Measurements from ENCODE around the gene B9D1.

Gene B9D1

GRCh38 chr17:19309701-19310100, 52.8 kb downstream of the B9D1 start:
- peaks cover 43% of the 10 kb centered on the region for H3K36me3 ChIP-seq (ENCODE audit: insufficient read depth, low read length)
- no peak overlapping the region for H3K4me3 ChIP-seq (ENCODE audit: low read depth in 1 of 2, low read length in 2 of 2)
- H3K9ac ChIP-seq (ENCODE audit: low read length) = no peak overlapping the region
- peaks cover 10% of the 10 kb centered on the region for H3K4me1 ChIP-seq (ENCODE audit: insufficient read depth, low read length)
- H3K9me3 ChIP-seq (ENCODE audit: low read length) = no peaks in the 10 kb centered on the region
- no peaks in the 10 kb centered on the region for H3K27me3 ChIP-seq (ENCODE audit: control insufficient read depth in 1 of 2, insufficient read depth in 2 of 2, low read length in 2 of 2)
- H3K27ac ChIP-seq (ENCODE audit: low read depth, low read length) = no peak overlapping the region

- H3K9ac ChIP-seq (ENCODE audit: low read length) = no peak overlapping the region
- H3K9me3 ChIP-seq (ENCODE audit: low read length) = no peaks in the 10 kb centered on the region
- peaks cover 32% of the 10 kb centered on the region for H3K36me3 ChIP-seq (ENCODE audit: insufficient read depth, low read length)
- no peak overlapping the region for H3K27ac ChIP-seq (ENCODE audit: low read depth, low read length)
- no peaks in the 10 kb centered on the region for H3K27me3 ChIP-seq (ENCODE audit: control insufficient read depth in 1 of 2, insufficient read depth in 2 of 2, low read length in 2 of 2)
- H3K4me3 ChIP-seq (ENCODE audit: low read depth in 1 of 2, low read length in 2 of 2) = no peak overlapping the region
- peaks cover 17% of the 10 kb centered on the region for H3K4me1 ChIP-seq (ENCODE audit: insufficient read depth, low read length)
These were observed 54.1 kb downstream of the B9D1 start for GRCh38 chr17:19308398-19308797.

- H3K9me3 ChIP-seq (ENCODE audit: low read length) = no peaks in the 10 kb centered on the region
- H3K4me1 ChIP-seq (ENCODE audit: insufficient read depth, low read length) = peaks cover 17% of the 10 kb centered on the region
- no peak overlapping the region for H3K27ac ChIP-seq (ENCODE audit: low read depth, low read length)
These were observed 55.0 kb downstream of the B9D1 start for GRCh38 chr17:19307521-19307920.

GRCh38 chr17:19306160-19307111, 56.1 kb downstream of the B9D1 start:
- H3K27ac ChIP-seq (ENCODE audit: low read depth, low read length) = no peak overlapping the region

More at GRCh38 chr17:19307521-19307920, 55.0 kb downstream of the B9D1 start:
- H3K9ac ChIP-seq (ENCODE audit: low read length) = no peak overlapping the region
- H3K36me3 ChIP-seq (ENCODE audit: insufficient read depth, low read length) = peaks cover 27% of the 10 kb centered on the region
- H3K27me3 ChIP-seq (ENCODE audit: control insufficient read depth in 1 of 2, insufficient read depth in 2 of 2, low read length in 2 of 2) = no peaks in the 10 kb centered on the region
- H3K4me3 ChIP-seq (ENCODE audit: low read depth in 1 of 2, low read length in 2 of 2) = no peak overlapping the region

GRCh38 chr17:19305761-19306159, 56.8 kb downstream of the B9D1 start:
- Histone ChIP-seq H3K36me3 (ENCODE audit: insufficient read depth, low read length) (peaks cover 16% of the 10 kb centered on the region), H3K4me1 (ENCODE audit: insufficient read depth, low read length) (peaks cover 28% of the 10 kb centered on the region), H3K4me3 (ENCODE audit: low read depth in 1 of 2, low read length in 2 of 2) (no peak overlapping the region), H3K27ac (ENCODE audit: low read depth, low read length) (no peak overlapping the region), H3K9me3 (ENCODE audit: low read length) (no peaks in the 10 kb centered on the region), H3K9ac (ENCODE audit: low read length) (no peak overlapping the region), H3K27me3 (ENCODE audit: control insufficient read depth in 1 of 2, insufficient read depth in 2 of 2, low read length in 2 of 2) (no peaks in the 10 kb centered on the region)

More at GRCh38 chr17:19306160-19307111, 56.1 kb downstream of the B9D1 start:
- H3K9ac ChIP-seq (ENCODE audit: low read length) = no peak overlapping the region
- H3K4me3 ChIP-seq (ENCODE audit: low read depth in 1 of 2, low read length in 2 of 2) = no peak overlapping the region
- no peaks in the 10 kb centered on the region for H3K9me3 ChIP-seq (ENCODE audit: low read length)
- peaks cover 27% of the 10 kb centered on the region for H3K4me1 ChIP-seq (ENCODE audit: insufficient read depth, low read length)
- H3K27me3 ChIP-seq (ENCODE audit: control insufficient read depth in 1 of 2, insufficient read depth in 2 of 2, low read length in 2 of 2) = no peaks in the 10 kb centered on the region
- H3K36me3 ChIP-seq (ENCODE audit: insufficient read depth, low read length) = peaks cover 16% of the 10 kb centered on the region

GRCh38 chr17:19305256-19305655, 57.3 kb downstream of the B9D1 start:
- Histone ChIP-seq H3K4me3 (ENCODE audit: low read depth in 1 of 2, low read length in 2 of 2) (no peak overlapping the region), H3K9ac (ENCODE audit: low read length) (no peak overlapping the region), H3K27ac (ENCODE audit: low read depth, low read length) (no peak overlapping the region), H3K9me3 (ENCODE audit: low read length) (no peaks in the 10 kb centered on the region), H3K27me3 (ENCODE audit: control insufficient read depth in 1 of 2, insufficient read depth in 2 of 2, low read length in 2 of 2) (no peaks in the 10 kb centered on the region), H3K36me3 (ENCODE audit: insufficient read depth, low read length) (peaks cover 14% of the 10 kb centered on the region), H3K4me1 (ENCODE audit: insufficient read depth, low read length) (peaks cover 28% of the 10 kb centered on the region)

GRCh38 chr17:19304751-19305150, 57.8 kb downstream of the B9D1 start:
- no peaks in the 10 kb centered on the region for H3K27me3 ChIP-seq (ENCODE audit: control insufficient read depth in 1 of 2, insufficient read depth in 2 of 2, low read length in 2 of 2)
- peaks cover 9% of the 10 kb centered on the region for H3K36me3 ChIP-seq (ENCODE audit: insufficient read depth, low read length)
- no peaks in the 10 kb centered on the region for H3K9me3 ChIP-seq (ENCODE audit: low read length)
- no peak overlapping the region for H3K4me3 ChIP-seq (ENCODE audit: low read depth in 1 of 2, low read length in 2 of 2)
- H3K4me1 ChIP-seq (ENCODE audit: insufficient read depth, low read length) = peaks cover 33% of the 10 kb centered on the region
- no peak overlapping the region for H3K9ac ChIP-seq (ENCODE audit: low read length)
- H3K27ac ChIP-seq (ENCODE audit: low read depth, low read length) = no peak overlapping the region

DNA sequence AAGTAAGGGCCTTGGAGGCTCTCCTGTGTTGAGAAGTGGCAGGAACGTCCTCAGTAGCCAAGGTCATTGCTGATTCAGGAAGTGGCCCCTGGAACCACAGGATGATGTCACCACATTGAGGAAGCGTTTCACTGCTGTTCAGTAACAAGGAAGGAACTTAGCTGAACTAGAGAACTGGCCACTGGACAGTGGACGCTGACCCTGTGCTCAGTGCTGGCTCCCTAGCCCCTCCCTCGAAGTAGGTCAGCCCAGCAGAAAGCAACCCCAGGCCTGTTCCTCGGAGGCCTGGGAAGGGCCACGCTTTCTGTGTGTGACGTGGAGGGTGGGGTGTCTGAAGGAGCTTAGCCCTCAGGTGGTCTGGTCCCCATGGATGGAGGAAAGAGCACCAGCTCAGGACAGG, 58.3 kb downstream of the B9D1 start:
- Histone ChIP-seq H3K27me3 (ENCODE audit: control insufficient read depth in 1 of 2, insufficient read depth in 2 of 2, low read length in 2 of 2) (no peaks in the 10 kb centered on the region), H3K4me1 (ENCODE audit: insufficient read depth, low read length) (peaks cover 38% of the 10 kb centered on the region), H3K9ac (ENCODE audit: low read length) (no peak overlapping the region), H3K4me3 (ENCODE audit: low read depth in 1 of 2, low read length in 2 of 2) (no peak overlapping the region), H3K27ac (ENCODE audit: low read depth, low read length) (no peak overlapping the region), H3K36me3 (ENCODE audit: insufficient read depth, low read length) (peaks cover 5% of the 10 kb centered on the region), H3K9me3 (ENCODE audit: low read length) (no peaks in the 10 kb centered on the region)

GRCh38 chr17:19303367-19303776, 59.2 kb downstream of the B9D1 start:
- H3K36me3 ChIP-seq (ENCODE audit: insufficient read depth, low read length) = peaks cover 5% of the 10 kb centered on the region
- no peak overlapping the region for H3K9ac ChIP-seq (ENCODE audit: low read length)
- H3K4me3 ChIP-seq (ENCODE audit: low read depth in 1 of 2, low read length in 2 of 2) = no peak overlapping the region
- H3K27me3 ChIP-seq (ENCODE audit: control insufficient read depth in 1 of 2, insufficient read depth in 2 of 2, low read length in 2 of 2) = no peaks in the 10 kb centered on the region
- H3K4me1 ChIP-seq (ENCODE audit: insufficient read depth, low read length) = peaks cover 47% of the 10 kb centered on the region
- H3K27ac ChIP-seq (ENCODE audit: low read depth, low read length) = no peak overlapping the region
- H3K9me3 ChIP-seq (ENCODE audit: low read length) = no peaks in the 10 kb centered on the region

DNA sequence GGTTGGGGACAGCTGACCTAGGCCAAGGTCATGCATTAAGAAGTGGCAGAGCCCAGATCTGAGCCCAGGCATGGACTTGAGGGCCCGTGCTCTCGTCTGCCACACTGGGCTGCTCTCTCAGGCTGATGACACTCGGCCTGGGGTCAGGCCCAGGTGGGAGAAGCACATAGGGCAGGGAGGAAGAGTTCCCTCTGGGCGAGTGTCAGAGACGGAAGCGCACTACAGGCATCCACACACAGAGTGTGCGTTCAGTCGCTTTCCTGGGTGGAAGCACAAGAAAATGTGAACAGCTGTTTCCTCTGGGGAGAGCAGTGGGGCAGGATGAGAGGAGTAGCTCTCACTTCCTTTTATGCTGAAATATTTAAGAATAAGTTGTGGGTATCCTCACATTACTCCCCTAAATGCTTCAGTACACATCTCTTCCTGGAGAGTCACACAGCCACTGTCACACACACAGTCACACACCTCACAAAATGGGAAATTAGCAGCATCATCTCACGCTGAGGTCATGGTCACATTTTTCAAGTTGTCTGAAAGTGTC, 59.7 kb downstream of the B9D1 start:
- Histone ChIP-seq H3K27me3 (ENCODE audit: control insufficient read depth in 1 of 2, insufficient read depth in 2 of 2, low read length in 2 of 2) (no peaks in the 10 kb centered on the region), H3K9me3 (ENCODE audit: low read length) (no peaks in the 10 kb centered on the region), H3K4me1 (ENCODE audit: insufficient read depth, low read length) (peaks cover 48% of the 10 kb centered on the region), H3K9ac (ENCODE audit: low read length) (no peak overlapping the region), H3K27ac (ENCODE audit: low read depth, low read length) (no peak overlapping the region), H3K4me3 (ENCODE audit: low read depth in 1 of 2, low read length in 2 of 2) (no peak overlapping the region), H3K36me3 (ENCODE audit: insufficient read depth, low read length) (peaks cover 5% of the 10 kb centered on the region)

DNA sequence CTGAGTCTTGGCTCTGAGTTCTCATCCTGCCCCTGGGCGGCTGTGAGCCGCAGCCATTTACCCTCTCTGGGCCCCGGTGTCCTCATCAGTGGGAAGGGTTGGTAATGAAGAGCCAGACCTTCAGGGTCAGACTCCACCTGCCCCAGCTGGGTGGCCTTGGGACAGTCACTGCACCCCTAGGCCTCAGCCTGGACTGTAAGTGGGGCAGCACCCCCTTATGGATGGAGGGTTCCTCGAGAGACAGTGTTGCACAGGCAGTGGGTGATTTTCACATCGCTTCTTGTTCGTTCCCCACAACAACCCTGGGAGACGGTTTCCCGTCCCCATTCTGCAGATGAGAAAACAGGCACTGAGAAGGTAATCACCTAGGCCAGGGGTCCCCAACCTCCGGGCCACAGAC, 60.5 kb downstream of the B9D1 start:
- Histone ChIP-seq H3K4me1 (ENCODE audit: insufficient read depth, low read length) (peaks cover 57% of the 10 kb centered on the region), H3K27ac (ENCODE audit: low read depth, low read length) (no peak overlapping the region)

More for the DNA sequence above, 60.5 kb downstream of the B9D1 start:
- Histone ChIP-seq H3K36me3 (ENCODE audit: insufficient read depth, low read length) (peaks cover 5% of the 10 kb centered on the region), H3K9me3 (ENCODE audit: low read length) (no peaks in the 10 kb centered on the region), H3K4me3 (ENCODE audit: low read depth in 1 of 2, low read length in 2 of 2) (no peak overlapping the region), H3K27me3 (ENCODE audit: control insufficient read depth in 1 of 2, insufficient read depth in 2 of 2, low read length in 2 of 2) (no peaks in the 10 kb centered on the region), H3K9ac (ENCODE audit: low read length) (no peak overlapping the region)

Data from muscle layer of colon (tissue), 2 donors.